Dermis microvascular lymphatic vessel endothelial cell (primary cell): ENCODE results near the gene EFHC1. TPM values are rescaled to one million over a fixed set of nuclear protein-coding genes. Genes with fewer than 3 reads are reported as not detected.

Source experiments
- DNase-seq, 2 donors: peaks; one replicate each; pipeline versions ENCODE4 v3.0.0 to v3.0.0-alpha.2; 2010; ENCODE audit warnings: low read depth in 2 of 2
- total RNA-seq: library from RNA; depleted of rRNA; stranded (reverse); fragments of >200 nt; gene quantifications from 2 replicates; pipeline ENCODE4 v1.2.1, GENCODE V29; 2014

EFHC1 gene
- total RNA-seq, 1 donor from 2014 or later, result 7.2 TPM

DNA sequence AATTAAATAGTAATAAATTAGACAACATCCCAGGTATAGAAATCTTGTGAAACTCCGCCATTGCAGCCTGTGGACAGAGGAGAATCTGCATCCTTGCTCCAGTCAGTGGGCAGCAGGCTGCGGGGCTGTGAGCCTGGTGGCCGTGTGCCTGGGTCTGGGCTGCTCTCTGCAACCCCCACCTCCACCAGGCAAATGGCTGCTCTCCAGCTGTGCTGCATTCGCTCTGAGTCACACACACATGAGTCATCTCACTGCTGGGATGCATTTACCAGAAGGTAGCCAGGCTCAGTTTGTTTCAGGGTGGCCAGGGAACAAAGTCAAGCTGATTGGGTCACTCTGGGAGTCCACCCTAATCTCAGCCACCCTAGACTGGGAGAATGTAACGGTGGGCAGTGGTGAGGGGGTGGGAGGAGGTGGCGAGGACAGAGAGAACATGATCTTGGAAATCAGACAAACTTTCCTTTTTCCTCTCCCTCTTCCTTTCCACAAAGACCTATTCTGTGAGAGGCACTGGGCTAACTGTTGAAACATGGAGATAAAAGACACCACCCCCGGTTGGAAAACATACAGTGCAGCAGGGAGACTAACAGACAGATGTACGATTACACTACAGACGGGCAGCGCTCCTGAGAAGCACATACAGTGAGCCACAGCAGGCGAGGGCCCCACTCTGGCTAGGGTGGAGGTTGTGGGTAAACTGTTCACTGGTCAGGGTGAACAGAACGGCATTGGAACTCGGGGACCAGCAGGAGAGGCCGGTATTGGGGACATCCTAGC lies 97.5 kb downstream of the EFHC1 start:
- DNase-seq, result peak; percentile 86 to 96

DNA sequence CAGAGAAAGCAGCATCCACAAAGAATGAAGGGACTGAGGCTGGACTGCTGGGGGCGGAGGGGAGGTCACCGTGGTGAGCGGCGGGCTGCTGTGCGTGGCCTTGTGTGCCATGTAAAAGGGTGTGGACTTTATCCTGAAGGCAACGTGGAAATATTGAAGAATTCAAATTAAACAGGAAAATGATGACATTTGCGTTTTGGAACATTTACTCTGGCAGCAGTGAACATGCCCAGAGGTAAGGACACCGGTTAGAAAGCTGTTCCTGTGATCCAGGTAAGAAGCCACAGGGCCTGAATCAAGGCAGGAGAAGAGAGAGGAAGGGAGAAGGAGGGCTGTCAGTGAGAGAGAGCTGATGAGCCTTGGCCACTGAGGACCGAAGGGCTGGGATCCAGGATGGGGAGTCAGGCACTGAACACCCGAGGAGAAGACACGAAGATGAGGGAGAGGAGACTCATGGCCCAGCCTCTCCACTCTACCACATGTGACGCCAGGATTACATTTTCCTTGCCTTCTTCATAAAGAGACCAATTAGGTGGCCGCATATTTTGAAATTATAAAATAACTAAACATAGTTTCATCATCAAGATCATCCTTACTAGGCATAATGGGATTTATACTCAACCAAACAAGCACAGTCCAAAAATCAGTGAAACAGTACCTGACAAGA lies 98.3 kb downstream of the EFHC1 start:
- DNase-seq, result no peak

DNA sequence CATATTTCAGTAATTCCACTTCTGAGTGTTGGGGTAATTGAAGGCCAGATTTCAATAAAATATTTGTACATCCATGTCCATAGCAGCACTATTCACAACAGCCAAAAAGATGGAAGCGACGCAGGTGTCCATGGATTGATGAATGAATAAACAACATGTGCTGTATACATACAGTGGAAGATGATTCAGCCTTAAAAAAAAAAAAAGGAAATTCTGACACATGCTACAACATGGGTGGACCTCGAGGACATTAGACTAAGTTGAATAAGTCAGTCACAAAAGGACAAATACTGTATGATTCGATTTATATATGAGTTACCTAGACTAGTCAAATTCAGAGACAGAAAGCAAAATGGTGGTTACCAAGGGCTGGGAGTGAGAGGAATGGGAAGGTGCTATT lies 99.5 kb downstream of the EFHC1 start:
- peak in 1 of 2 donors; percentile 36 for DNase-seq

DNA sequence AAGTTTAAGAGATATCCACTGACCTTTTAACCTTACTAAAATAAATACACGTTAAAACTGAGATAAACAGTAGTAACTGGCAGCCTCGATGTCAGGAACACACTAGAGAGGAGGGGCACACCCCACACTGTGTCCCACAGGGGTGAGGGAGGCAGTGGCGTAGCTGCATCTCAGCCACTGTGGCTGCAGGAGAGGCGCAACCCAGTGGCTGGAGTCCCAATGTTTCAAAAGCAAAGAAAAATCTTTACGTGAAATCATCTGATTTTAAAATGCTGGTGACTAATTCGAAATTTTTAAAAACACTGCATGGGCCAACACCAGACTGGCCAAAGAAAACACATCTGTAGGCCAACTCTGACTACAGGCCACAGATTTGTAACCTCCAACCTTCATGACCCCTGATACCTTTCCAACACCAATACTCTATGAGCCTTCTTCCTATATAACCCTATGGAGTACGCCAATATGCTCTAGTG lies 102.0 kb downstream of the EFHC1 start:
- peak; percentile 90 to 93 for DNase-seq

DNA sequence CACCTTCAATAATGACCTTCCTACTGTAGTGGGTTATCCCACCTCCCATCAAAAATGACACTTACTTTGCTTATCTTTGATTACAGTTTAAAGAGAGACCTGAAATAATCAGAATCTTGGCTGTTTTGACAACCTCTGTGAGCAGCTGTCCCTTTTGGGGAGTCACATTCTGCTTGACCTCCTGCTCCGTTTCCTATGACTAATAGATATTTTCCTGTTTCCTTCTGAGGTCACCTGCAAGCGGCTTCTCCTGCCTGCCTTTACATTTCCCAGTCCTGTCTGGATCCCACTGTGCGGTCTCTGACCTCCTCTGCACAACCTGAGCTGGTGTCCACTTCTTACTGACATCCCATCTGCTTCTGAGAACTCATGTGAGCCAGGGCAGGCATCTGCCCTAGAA lies 102.5 kb downstream of the EFHC1 start:
- DNase-seq, result peak; percentile 84 to 89

DNA sequence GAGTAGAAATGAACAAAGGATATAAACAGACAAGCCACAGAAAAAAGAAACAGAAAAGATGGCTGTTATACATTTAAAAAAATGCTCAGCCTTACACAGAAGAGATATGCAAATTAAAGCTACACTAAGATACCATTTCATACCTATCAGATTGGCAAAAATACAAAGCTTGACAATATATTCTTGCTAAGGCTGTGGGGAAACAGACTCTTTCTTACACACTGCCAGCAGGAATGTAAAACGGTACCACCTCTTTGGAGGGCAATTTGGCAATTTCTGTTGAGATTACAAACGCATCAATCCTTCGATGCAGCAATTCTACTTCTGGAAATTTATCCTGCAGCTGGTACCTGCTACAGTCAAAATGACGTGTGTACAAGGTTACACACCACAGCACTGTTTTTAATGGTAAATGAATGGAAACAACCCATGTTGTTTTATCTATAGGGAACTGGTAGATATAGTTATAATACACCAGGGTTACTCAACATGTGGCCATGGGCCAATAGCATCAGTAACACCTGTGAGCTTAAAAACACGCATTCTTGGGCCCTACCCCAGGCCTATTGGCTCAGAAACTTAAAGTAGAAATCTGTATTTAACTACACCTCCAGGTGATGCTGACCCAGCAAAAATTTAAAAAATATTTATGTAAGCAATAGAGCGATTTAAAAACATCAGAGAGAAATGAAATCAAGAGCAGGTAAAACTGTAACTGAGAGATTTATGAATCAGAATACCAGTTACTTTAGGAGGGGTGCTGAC lies 103.4 kb downstream of the EFHC1 start:
- DNase-seq, result peak in 1 of 2 donors; percentile 22

DNA sequence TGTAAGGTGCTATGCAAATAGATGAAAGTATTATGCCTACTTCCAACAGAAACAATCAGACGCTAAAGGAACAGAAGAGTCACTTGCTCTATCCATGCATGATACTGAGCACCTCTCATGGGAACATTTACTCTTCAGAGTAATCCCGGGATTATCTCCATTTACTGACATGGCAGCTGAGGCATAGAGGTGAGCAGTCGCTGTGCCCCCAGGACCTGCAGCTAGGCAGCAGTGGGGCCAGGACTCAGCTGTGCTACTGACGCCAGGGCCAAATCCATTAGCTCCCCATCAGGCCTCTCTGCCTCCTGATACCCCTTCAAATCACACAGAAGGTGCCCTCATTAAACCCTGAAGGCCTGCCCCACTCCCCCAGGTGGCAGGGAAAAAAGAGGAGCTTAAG lies 104.8 kb downstream of the EFHC1 start:
- no peak for DNase-seq

DNA sequence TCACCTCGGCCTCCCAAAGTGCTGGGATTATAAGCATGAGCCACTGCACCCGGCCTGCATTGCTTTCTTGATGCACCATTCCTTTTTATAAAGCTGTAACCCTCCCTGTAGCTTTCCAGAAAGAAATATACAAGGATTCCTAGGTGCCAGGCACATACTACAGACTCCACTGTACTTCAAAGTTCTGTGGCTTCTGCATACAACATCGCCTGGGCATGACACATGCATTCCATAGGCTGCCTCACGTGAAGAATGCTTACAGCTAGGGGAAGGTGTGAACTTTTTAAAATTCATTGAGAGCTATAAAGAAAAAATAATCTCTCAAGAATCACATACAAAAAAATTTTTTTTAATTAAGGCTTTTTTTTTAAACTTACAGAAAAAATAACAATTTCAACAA lies 106.5 kb downstream of the EFHC1 start:
- no peak for DNase-seq

DNA sequence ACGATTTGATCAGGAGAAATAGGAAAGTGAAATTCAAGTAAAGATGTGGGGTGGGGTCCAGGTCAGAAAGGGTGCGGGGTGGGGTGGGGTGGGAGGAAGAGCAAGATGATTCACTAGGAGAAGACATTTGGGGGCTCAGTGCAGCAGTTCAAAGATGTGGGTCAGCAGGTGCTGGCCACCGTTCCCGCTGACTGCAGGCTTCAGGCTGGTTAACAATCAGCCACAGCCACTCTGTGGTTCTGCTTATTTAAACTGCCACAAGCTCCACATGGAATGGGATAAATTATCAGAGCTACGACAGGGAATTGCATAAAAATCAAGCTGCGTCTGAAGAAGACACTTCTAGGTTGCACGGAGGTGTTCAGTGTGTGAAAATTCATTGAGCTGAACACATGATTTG lies 107.3 kb downstream of the EFHC1 start:
- DNase-seq, result no peak

DNA sequence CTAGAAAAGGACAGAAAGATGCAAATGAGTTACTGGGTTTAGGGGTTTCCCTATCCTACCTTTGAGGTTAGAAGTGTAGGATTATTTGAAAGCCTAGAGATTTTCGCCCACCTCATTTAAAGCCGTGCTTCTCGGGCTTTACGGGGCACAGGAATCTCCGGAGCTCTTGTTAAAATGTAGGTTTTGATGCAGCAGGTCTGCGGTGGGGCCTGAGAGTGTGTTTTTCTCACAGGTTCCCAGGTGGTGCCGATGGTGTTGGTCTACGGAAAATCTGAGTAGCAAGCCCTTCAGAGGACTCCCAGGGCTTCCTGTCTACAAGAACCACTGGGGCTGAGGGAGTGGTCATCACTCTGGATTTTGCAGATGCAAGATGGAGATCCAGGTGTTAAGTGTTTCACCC lies 109.2 kb downstream of the EFHC1 start:
- DNase-seq, result no peak

DNA sequence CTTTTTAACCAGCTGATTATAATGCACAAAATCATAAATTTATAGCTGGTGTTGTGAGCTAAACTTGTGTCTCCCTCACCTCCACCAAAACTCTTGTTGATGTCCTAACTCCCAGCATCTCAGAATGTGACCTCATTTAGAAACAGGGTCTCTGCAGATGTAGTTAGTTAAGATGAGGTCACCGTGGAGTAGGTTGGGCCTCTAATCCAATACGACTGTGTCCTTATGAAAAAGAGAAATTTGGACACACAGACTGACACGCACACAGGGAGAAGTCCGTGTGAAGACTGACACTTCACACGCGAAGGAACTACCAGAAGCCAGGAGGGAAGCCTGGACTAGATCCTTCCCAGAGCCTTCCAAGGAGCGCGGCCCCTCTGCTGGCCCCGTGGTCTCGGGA lies 110.2 kb downstream of the EFHC1 start:
- DNase-seq, result no peak

DNA sequence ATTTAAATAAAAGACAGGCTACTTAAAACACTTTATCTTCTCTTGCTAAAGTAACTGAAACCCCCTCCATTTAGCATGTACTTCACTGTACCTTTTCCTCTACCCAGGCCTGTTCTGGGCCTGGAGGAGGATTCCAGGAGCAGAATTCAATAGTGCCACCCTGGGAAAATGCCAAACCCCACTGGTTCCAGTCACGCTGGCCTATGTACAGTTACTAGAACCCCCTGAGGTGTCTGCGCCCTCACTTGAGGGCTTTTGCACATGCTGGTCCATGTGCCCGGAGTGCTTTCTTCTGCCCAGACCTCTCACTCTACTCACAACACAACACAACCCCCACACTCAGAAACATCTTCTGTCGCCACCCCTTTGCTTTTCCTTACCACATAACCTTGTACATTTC lies 111.3 kb downstream of the EFHC1 start:
- no peak for DNase-seq

DNA sequence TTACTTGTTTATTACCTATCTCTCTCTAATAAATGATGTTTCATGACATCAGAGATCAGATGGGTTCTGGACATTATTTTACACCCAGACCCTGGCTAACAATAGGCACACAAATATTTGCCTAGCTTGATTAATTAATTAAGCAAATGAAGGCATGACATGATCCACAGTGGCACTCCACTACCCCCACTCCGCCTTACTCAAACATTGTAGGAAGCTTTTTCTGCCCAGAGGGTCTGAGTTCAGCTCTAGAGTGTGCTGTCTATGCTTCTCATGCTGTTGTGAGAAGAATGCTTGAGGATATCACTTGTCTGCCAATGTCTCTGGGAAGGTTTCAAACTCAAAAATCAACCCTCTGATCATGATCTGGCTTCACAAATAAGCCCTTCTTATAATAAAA lies 111.7 kb downstream of the EFHC1 start:
- no peak for DNase-seq

DNA sequence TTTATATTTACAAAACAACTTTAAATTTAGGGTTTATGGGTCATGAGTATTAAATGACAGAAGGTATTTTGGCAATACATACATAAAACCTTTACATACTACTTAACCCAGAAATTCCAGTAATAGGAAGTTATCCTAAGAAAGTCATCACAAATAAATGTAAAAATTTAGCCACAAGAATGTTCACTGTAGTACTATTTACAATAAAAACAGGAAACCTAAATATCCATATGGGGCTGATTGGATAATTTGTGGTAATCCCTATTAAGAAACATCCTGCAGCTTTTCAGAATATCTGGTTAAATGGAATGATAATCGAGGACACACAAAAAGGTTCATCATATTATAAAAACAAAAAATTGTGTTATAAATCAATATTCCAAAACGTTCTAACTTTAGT lies 112.3 kb downstream of the EFHC1 start:
- DNase-seq, result no peak

DNA sequence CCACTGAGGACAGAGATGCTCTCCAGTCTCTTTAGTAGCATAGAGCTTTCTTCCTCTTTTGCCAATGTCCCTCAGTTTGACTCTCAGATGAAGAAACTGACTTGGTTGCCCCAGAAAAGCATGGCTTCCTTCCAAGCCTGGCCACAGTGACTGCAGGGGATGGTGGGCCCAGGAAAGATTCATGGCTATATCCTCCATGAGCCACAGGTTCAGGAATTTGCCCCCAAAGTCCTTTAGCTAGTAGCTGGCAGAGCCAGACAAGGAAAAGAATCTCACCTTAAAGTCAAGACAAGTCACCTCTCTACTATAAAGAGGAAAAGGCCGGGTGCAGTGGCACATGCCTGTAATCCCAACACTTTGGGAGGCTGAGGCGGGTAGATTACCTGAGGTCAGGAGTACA lies 113.3 kb downstream of the EFHC1 start:
- DNase-seq, result no peak

DNA sequence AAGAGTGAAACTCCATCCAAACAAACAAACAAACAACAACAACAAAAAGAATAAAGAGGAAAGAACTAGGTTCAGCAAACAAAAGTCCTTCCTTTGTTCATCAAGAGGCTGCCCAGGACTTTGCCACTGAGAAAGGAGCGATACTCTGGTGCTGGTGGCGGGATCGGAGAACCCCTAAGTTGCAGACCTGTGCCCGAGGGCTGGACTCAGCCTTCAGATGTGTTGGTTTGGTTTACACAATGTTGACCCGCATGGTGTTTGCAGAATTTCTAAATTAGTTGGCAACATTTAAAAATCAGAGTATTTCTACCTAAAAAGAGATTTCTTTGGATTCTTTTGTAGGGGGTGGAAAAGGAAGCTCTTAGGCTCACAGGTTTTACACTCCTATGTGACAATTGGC lies 114.2 kb downstream of the EFHC1 start:
- no peak for DNase-seq

DNA sequence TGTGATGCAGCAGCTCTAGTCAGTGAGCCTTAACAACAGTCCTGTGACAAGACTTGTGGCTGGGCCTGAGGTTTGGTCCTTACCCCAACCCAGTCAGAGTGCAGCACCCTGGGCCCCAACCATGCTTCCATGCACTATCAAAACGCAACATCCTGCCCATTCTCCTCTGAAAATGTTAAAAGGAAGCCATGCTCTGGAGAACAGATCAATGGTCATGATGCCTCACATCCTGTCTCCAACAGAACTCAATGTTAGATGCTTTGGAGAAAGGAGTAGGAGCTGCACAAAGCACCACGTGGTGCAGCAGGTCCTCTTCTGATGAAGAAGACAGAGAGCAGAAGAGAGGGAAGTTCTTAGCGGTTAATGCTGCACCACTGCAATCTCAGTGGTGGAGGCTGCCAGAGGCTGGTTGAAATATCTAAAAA lies 114.8 kb downstream of the EFHC1 start:
- DNase-seq, result peak in 1 of 2 donors; percentile 47

DNA sequence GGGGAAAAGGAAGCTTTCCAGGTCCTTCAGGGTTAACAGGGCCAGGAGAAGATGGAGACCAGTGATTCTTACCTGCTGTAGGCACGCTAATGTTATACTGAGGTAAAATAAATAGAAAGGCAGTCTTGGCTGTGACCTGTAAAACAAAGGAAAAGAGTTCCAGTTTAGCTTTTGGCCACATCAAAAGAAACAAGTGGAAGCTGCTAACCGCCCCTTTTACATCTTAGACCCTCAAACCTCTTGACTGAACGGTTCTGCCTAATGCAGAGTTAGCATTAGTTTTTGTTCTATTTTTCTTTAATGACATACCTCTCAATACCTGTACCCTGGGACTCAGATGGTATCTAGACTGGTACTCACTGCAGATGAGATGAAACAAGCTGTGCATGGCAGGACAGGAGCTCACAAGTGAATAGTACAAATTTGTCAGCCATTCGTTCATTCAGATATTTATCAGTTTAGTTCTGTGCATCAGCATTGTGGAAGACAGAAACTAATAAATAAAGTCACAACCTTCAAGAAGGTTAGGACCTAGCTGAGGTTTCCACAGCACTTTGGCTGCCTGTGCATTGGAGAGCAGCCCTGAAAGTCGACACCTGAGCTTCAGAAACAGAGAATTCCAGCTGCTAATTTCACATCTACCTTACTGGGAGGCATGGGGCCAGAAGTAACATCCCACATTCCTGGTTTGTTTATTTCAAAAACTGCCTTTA lies 115.7 kb downstream of the EFHC1 start:
- DNase-seq, result no peak

DNA sequence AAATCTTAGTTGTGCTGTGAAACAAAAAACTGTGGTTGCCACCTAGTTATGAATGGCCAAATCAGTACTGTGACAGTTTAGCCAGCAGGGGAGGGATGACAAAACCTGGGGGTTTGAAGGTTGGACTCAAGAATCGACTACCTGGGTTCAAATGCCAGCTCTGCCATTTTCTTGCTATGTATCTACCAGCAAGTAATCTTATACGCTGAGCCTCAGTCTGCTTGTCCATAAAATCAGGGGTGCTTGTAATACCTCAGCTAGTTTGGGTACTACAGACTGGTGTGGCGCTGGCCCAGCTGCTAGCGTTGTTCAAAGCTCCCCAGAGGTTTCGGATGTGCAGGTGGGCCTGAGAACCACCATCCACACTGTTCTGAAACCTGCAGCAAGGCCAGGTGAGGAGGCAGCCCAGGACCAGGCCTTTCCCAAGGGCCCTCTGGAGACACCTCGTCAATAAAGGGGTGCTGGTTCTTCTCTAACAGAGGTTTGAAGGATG lies 116.3 kb downstream of the EFHC1 start:
- DNase-seq, result no peak

DNA sequence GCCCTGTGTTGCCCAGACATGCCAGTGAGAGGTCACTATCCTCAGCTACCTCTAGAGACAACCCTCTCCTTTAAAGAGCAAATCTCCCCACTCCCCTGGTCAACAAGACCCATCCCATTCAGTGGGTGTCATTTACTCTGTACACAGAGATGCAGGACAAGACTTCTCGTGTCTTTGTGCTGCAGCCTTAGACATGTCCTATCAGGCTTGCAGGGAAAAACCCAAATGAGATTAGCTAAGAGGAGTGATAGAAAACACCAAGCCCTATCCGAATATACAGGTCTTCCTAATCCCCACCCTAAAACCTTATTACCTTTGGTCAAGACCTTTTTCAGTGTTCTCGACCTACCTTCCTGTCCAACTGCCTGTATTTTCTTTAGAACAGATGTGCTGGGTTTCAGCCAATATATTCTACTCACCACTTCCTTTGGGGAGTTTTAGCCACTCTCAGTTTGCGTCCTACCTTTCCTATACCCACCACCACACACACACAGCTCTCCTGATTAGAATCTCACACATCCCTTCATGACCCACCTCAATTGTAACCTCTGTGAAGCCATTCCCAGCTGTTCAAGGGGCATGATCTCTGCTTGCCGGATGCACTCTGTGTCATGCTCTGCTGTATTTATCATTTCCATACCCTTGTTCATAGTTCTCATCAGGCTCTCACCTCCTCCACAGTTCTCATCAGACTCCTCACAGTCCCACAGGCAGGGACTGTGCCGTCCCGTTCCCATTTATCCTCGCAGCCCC lies 117.0 kb downstream of the EFHC1 start:
- DNase-seq, result peak; percentile 77 to 91
